HG02759 (cell line): ENCODE data around the gene EPM2AIP1.
A peak's percentile ranks its signal among the peaks of the same experiment; 100 is the strongest.
"Not testable (repeated sequence)": the region's sequence is repeated elsewhere in the genome, so short reads cannot be mapped to it uniquely, and the experiment has no call there.

ENCODE experiments used
- ATAC-seq: cut with Tn5 transposase; IDR thresholded peaks from one replicate; pipeline ENCODE4 v1.9.1; 2021; ENCODE audit warnings: mild to moderate bottlenecking, moderate library complexity; ENCODE audit not compliant: unreplicated experiment

Gene EPM2AIP1

GRCh38 chr3:36993326-36994283 lies 674 bp upstream of the EPM2AIP1 start, which contains the start of gene MLH1:
TSS of gene MLH1 (plus strand) at chr3:36993518. CDS start at chr3:36993548, 30 bp downstream.
- peak; percentile 89 for ATAC-seq

- no peak for ATAC-seq
These were observed 767 bp downstream of the EPM2AIP1 start for GRCh38 chr3:36991923-36992805.

GRCh38 chr3:36991147-36991546 lies 1.8 kb downstream of the EPM2AIP1 start:
- ATAC-seq: no peak

- ATAC-seq: no peak
These were observed 3.4 kb downstream of the EPM2AIP1 start for GRCh38 chr3:36989568-36989967.

- ATAC-seq: no peak
These were observed 3.9 kb downstream of the EPM2AIP1 start for GRCh38 chr3:36989005-36989404.

- no peak for ATAC-seq
These were observed 4.6 kb downstream of the EPM2AIP1 start for GRCh38 chr3:36988356-36988755.

- no peak for ATAC-seq
These were observed 11.9 kb downstream of the EPM2AIP1 start for GRCh38 chr3:36981006-36981405.

GRCh38 chr3:36973139-36973538 lies 19.8 kb downstream of the EPM2AIP1 start:
- ATAC-seq: no peak

- no peak for ATAC-seq
These were observed 20.8 kb downstream of the EPM2AIP1 start for GRCh38 chr3:36972163-36972562.

GRCh38 chr3:36969540-36970432 lies 23.1 kb downstream of the EPM2AIP1 start:
- peak; percentile 99 for ATAC-seq

- ATAC-seq: no peak
These were observed 23.8 kb downstream of the EPM2AIP1 start for GRCh38 chr3:36969085-36969484.

GRCh38 chr3:36965440-36965839 lies 27.5 kb downstream of the EPM2AIP1 start:
- no peak for ATAC-seq

GRCh38 chr3:36964817-36965216 lies 28.1 kb downstream of the EPM2AIP1 start:
- ATAC-seq: no peak

- no peak for ATAC-seq
These were observed 28.6 kb downstream of the EPM2AIP1 start for GRCh38 chr3:36964331-36964730.

GRCh38 chr3:36963008-36963407 lies 29.9 kb downstream of the EPM2AIP1 start:
- not testable (repeated sequence) for ATAC-seq

GRCh38 chr3:36960502-36960901 lies 32.4 kb downstream of the EPM2AIP1 start:
- ATAC-seq: no peak

- ATAC-seq: no peak
These were observed 33.1 kb downstream of the EPM2AIP1 start for GRCh38 chr3:36959821-36960220.

GRCh38 chr3:36957862-36958686 lies 34.9 kb downstream of the EPM2AIP1 start:
- no peak for ATAC-seq

- ATAC-seq: no peak
These were observed 35.9 kb downstream of the EPM2AIP1 start for GRCh38 chr3:36957063-36957462.

GRCh38 chr3:36956155-36956554 lies 36.8 kb downstream of the EPM2AIP1 start:
- ATAC-seq: no peak
